Right lobe of liver (tissue), 6 donors: ENCODE data around the gene SRPRB. TPM values are rescaled to one million over a fixed set of nuclear protein-coding genes. Genes with fewer than 3 reads are reported as not detected.

Experiments
- ATAC-seq, 4 donors: fragments of 200-7000 bp; cut with Tn5 transposase; one replicate each; pipeline ENCODE4 v1.9.1; 2020; ENCODE audit warnings: mild to moderate bottlenecking in 4 of 4, moderate library complexity in 4 of 4
- DNase-seq, 3 donors: peaks; one replicate each; pipeline ENCODE4 v3.0.0-alpha.2; 2020
- H3K27ac ChIP-seq, 3 donors: fragments of 200-600 bp; one replicate each; pipeline ENCODE4 v1.8.0; 2022
- H3K27me3 ChIP-seq, 2 donors: fragments of 200-600 bp; one replicate each; pipeline ENCODE4 v1.8.0; 2022
- H3K36me3 ChIP-seq, 4 donors: fragments of 200-600 bp; sonication (generic) in 1 of 4; one replicate each; pipeline versions ENCODE4 v1.5.1 to v1.8.0; 2017 to 2022; ENCODE audit warnings: control low read depth in 1 of 4
- H3K4me1 ChIP-seq, 4 donors: fragments of 200-600 bp; sonication (generic) in 1 of 4; one replicate each; pipeline versions ENCODE4 v1.5.1 to v1.8.0; 2017 to 2022; ENCODE audit warnings: control low read depth in 1 of 4
- H3K4me3 ChIP-seq, 3 donors: fragments of 200-600 bp; one replicate each; pipeline ENCODE4 v1.8.0; 2022
- H3K9me3 ChIP-seq, 4 donors: fragments of 200-600 bp; sonication (generic) in 1 of 4; one replicate each; pipeline versions ENCODE4 v1.5.1 to v1.8.0; 2017 to 2022; ENCODE audit warnings: control low read depth in 1 of 4
- CTCF ChIP-seq, 4 donors: fragments of 200-600 bp in 3 of 4; fragments of 450-650 bp in 1 of 4; IDR thresholded peaks; one replicate each; pipeline versions ENCODE4 v1.5.1 to v1.8.0; 2016 to 2022; ENCODE audit warnings: antibody characterized with exemption in 4 of 4, mild to moderate bottlenecking in 2 of 4
- POLR2A ChIP-seq: fragments of 450-650 bp; IDR thresholded peaks from one replicate; pipeline ENCODE4 v1.6.1; 2017; ENCODE audit warnings: antibody characterized with exemption, mild to moderate bottlenecking
- WGBS: methylation state at CpG from one replicate; pipeline ENCODE4 v1.1.6; 2018; ENCODE audit warnings: low coverage, low lambda C conversion rate; ENCODE audit not compliant: insufficient coverage; ENCODE audit errors: missing lambda C conversion rate; 5-methylcytosine and 5-hydroxymethylcytosine counted together
- intact Hi-C, 2 donors: fragments of 100-400 bp; cut with DNase I; formaldehyde crosslinking; loops; one replicate each; pipeline versions ENCODE4 v1.11.2 to v1.14.1; 2022
- total RNA-seq, 6 experiments: library from RNA; depleted of rRNA in 2 of 6; stranded (reverse); fragments of >200 nt in 2 of 6; fragmentation: NEBNext Ultra II Directional in 3 of 6; extraction: Animal tissue kit (Norgen Biotek cat#: 25700) in 3 of 6; gene quantifications; one replicate each; pipeline versions ENCODE4 v1.1.0 to v1.2.4, GENCODE V29; 2016 to 2023
- donor health status: DM: no; HTN: yes; CAD: no.
- donor health status: DM: no; HTN: no; CAD: no.
- donor health status: DM: no; HTN: no; CAD: no.
- donor health status: DM: no; HTN: yes; CAD: no.
- donor health status: DM: no; HTN: yes; CAD: no.

SRPRB gene
- total RNA-seq, 6 experiments from 2014 or later, result 48.1 to 78.5 (median 56.4) TPM

- DNase-seq (no peak), ATAC-seq (no peak)
- 37% methylated on average over 1 of the region's 1 CpG for WGBS
- no peak overlapping the region for H3K4me3 ChIP-seq
- H3K4me1 ChIP-seq, result no peaks in the 10 kb centered on the region
- TF ChIP-seq POLR2A (no peak), CTCF (IDR thresholded peaks at IDR 0.05) (no peak)
- no peak overlapping the region for H3K27ac ChIP-seq
- intact Hi-C loops, result no loop called here
- H3K36me3 ChIP-seq, result peaks cover 0 to 100% (median 45%) of the 10 kb centered on the region in 4 donors
- no peaks in the 10 kb centered on the region for H3K27me3 ChIP-seq
- no peaks in the 10 kb centered on the region for H3K9me3 ChIP-seq
These were observed 47.1 kb upstream of the SRPRB start for GRCh38 chr3:133758568-133758928.

- 50% methylated on average over 4 of the region's 9 CpGs for WGBS
- no peak for TF ChIP-seq CTCF (IDR thresholded peaks at IDR 0.05)
- no peak for TF ChIP-seq POLR2A
- ATAC-seq, result peak in 2 of 4 donors; percentile 1 to 4
- H3K27ac ChIP-seq, result no peak overlapping the region
- no peak for DNase-seq
- no peaks in the 10 kb centered on the region for H3K9me3 ChIP-seq
- peaks cover 0 to 100% (median 45%) of the 10 kb centered on the region in 4 donors for H3K36me3 ChIP-seq
- no peak overlapping the region for H3K4me3 ChIP-seq
- intact Hi-C loops, result no loop called here
- peaks cover 0 to 2% (median 0%) of the 10 kb centered on the region in 4 donors for H3K4me1 ChIP-seq
- H3K27me3 ChIP-seq, result no peaks in the 10 kb centered on the region
These were observed 46.5 kb upstream of the SRPRB start for GRCh38 chr3:133758964-133759739.

GRCh38 chr3:133759740-133760305 is 45.8 kb upstream of the SRPRB start:
- Histone ChIP-seq H3K9me3 (no peaks in the 10 kb centered on the region), H3K27me3 (no peaks in the 10 kb centered on the region), H3K4me3 (no peak overlapping the region), H3K27ac (no peak overlapping the region), H3K36me3 (peaks cover 0 to 100% (median 45%) of the 10 kb centered on the region in 4 donors), H3K4me1 (peaks cover 0 to 9% (median 0%) of the 10 kb centered on the region in 4 donors)
- intact Hi-C loops, result no loop called here
- 44% methylated on average over 2 of the region's 2 CpGs for WGBS
- no peak for DNase-seq
- TF ChIP-seq POLR2A (no peak), CTCF (IDR thresholded peaks at IDR 0.05) (no peak)
- ATAC-seq, result no peak

- WGBS, result 44% methylated on average over 2 of the region's 2 CpGs
- ATAC-seq, result peak in 2 of 4 donors; percentile 1 to 14
- TF ChIP-seq CTCF (IDR thresholded peaks at IDR 0.05) (no peak), POLR2A (no peak)
- H3K27me3 ChIP-seq, result no peaks in the 10 kb centered on the region
- peaks cover 0 to 14% (median 0%) of the 10 kb centered on the region in 4 donors for H3K4me1 ChIP-seq
- DNase-seq, result no peak
- H3K27ac ChIP-seq, result no peak overlapping the region
- H3K4me3 ChIP-seq, result no peak overlapping the region
- peaks cover 0 to 100% (median 44%) of the 10 kb centered on the region in 4 donors for H3K36me3 ChIP-seq
- intact Hi-C loops, result no loop called here
- no peaks in the 10 kb centered on the region for H3K9me3 ChIP-seq
These were observed 44.7 kb upstream of the SRPRB start for GRCh38 chr3:133760916-133761315.
